Activated CD4-positive, CD25-positive, alpha-beta regulatory T cell (primary cell): ENCODE data around the gene PRSS12.

Experiments
- DNase-seq, 4 experiments: peaks; one replicate each; lab custom pipeline; 2025; lab: John Stamatoyannopoulos, UW

PRSS12 gene

GRCh38 chr4:118357601-118358000 lies 4.8 kb upstream of the PRSS12 start:
- DNase-seq, result no peak

- no peak for DNase-seq
Measured at GRCh38 chr4:118356731-118357130, 3.9 kb upstream of the PRSS12 start.

DNA sequence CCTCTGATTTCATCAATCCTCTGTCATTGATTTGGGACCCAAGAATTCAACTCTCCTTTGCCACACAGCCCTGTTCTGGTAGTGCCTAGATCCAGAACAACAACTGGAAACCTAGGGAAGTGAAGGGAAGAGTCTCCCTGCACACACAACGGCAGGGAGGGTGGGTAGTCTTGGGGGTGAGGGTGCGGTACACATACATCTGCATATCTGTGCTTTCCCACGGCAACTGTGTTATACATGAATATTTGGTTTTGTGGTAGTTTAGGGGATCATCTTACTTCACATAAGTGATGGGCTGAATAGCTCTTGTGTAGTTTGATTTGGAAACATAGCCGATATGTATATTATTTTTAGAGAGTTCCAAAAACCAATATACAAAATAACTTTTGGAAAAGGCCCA lies 3.3 kb upstream of the PRSS12 start:
- no peak for DNase-seq

DNA sequence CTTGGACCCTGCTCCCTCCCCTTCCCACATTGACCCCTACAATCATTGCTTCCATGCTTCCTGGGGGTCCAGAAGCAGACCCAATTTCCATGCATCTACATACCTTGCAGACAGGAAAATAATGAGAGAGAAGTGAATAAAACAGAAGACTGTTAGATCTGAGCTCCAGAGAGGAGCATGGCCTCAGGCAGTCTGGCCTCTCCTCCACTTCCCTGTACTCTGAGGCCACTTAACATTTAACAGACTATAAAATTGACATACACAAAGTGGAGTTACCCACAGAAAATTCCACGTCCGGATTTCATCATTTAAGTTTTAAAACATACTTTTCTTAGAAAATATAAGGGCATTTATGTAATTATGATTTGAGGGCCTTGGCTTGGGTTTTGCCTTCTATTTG lies 2.1 kb upstream of the PRSS12 start:
- DNase-seq, result no peak

DNA sequence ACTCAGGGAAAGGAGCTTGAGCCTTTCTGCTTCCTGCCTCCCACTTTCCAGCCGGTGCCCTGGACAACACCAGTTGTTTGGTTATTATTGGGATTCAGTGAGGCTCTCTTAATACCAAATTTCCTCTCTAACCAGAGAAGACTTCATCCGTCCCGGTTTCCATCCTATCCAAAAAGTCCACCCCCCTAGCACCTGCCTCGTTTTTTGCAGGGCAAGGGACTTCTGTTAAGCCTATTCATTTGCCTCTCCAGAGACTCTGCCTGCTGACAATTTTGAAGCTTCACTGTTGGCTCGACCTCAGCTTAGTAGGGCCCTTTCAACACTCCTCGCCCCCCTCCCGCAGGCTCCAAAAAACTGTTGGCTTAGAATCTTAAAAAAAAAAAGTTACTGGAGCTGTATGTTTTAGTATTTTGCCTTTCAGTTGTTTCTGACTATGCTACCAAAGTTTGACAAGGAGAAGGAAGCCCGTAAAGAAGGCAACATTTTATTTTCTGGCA lies 779 bp upstream of the PRSS12 start:
- DNase-seq, result no peak

GRCh38 chr4:118351851-118352827 lies 664 bp downstream of the PRSS12 start:
- no peak for DNase-seq

DNA sequence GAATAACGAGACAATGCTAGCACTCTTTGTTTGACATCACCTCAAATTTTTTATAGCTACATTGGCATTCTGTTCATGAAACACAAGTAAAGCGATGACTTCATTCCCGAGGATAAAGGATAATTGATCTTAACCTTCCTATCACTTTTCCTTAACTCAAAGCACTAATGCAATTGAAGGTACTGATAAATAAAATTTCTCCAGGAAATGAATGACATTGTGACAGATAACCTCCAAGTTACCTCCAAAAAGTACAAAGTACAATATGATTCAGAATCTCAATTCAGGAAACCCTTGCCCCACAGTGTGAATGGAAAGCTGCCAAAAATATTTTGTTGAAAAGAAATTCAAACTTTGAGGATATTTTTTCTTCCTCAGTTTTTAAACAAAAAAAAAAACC lies 1.8 kb downstream of the PRSS12 start:
- DNase-seq, result no peak

DNA sequence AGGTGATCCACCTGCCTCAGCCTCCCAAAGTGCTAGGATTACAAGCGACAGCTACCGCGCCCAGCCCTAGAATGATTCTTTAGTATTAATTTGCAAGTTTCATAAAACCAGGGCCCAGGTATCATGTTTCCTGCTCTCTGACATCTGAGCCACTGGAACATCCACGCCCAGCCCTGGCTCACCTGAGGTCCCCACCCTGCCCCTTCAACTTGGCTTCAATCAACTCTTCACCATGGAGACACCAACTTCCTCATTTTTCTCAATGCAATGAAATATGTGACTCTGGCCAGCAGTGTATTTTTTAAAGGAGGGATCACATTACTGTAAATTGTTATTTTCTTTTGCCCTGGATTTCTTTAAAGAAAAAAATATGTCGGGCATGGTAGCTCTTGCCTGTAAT lies 3.9 kb downstream of the PRSS12 start:
- no peak for DNase-seq

GRCh38 chr4:118346495-118346894 lies 6.3 kb downstream of the PRSS12 start:
- no peak for DNase-seq

DNA sequence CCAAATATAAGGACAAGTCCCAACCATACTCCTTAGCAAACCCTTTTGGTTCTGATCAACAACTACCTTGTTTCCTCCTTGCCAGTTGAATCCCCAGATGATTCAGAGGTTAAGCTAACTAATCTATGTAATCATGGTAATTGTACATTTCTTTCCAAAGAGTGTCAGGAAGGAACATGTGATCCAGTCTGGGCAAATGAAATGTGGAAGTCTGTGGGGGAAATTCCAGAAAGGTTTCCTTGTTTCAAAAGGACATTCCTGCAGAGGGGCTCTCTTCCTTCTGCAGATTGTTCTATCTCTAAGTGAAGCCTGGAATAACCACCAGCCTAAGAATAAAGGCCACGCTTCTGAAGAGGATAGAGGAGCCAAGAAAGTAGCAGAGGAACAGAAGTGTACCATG lies 7.0 kb downstream of the PRSS12 start:
- no peak for DNase-seq

DNA sequence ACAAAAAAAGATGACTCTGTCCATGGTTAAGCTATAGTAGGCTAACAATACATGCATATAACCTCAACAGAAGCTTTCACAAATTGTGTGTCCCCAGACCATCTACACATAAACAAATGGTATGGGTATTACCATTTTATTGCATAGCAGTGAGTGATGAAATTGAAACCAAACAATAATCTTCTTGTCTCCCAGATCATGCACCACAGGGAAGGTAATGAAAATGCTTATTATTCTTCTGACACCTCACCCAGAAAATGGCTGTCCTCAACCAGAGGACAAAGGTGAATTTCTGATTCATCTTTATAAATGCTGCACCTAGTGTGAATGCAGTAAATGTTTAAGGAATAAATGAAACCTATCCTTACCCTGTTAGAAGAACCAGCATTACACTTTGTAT lies 8.0 kb downstream of the PRSS12 start:
- DNase-seq, result no peak

DNA sequence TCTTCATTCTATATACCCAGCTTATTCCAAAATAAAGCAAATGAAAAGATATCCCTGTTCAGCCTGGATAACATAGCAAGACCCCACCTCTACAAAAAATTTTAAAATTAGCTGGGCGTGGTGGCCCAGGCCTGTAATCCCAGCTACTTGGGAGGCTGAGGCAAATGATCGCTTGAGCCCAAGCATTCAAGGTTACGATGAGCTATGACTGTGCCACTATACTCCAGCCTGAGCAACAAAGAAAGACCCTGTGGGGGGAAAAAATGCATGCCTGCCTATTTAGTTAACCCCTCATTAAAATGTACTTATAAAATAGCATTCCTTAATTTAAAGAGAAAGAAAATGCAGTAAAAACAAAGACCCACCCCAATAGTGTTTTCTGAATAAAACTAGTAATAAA lies 9.3 kb downstream of the PRSS12 start:
- no peak for DNase-seq

DNA sequence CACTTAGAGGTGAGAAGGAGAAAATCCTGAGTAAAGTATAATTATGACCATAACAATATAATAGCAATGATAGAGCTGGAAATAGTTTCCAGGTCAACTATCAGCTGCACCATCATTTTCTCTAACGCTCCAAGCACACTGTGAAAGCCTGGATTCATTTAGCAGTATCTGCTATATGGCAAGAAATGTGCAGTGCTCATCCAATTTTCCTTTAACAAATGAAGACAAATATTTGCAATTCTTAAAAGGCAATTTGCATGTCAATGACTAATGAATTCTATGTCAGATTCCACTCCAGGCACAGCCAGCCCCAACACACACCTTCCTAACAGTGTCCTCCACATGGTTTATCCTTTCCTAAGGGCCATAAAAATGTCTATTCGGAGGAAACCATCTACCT lies 12.7 kb downstream of the PRSS12 start:
- DNase-seq, result no peak

DNA sequence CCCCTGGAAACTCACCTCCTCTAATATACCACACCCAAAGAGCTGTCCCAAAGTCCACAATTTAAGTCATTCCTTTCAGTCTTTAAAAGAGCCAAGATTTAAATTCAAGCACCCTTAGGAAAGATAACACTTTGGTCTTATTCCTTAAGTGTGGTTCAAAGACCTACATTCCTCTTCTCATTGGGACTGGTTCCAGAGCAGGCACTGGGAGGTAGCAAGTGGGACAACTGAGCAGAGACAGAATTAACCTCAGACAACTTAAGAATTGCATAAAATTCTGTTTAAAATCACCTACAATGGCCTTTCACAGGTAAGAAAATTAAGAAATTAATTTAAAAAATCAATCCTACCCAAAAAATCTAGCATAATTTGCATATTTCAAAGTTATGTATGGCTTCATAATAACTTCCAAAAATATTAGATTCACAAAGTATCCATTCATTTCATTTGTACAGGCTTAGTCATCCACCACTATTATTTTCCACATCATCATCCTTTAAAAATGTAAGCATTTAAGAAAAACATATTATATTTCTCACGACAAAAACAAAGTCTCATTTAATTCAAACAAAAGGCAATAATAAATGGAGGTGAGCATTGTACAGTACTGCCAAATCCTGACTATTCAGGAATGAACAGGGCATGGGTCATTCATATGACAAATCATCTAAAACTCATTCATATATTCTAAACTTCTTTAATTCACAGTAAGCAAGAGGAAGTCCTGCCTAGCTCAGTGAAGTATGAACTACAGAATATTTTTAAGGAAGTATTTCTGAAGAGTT lies 13.6 kb downstream of the PRSS12 start:
- DNase-seq, result no peak

- no peak for DNase-seq
Measured at GRCh38 chr4:118338518-118338917, 14.3 kb downstream of the PRSS12 start.

DNA sequence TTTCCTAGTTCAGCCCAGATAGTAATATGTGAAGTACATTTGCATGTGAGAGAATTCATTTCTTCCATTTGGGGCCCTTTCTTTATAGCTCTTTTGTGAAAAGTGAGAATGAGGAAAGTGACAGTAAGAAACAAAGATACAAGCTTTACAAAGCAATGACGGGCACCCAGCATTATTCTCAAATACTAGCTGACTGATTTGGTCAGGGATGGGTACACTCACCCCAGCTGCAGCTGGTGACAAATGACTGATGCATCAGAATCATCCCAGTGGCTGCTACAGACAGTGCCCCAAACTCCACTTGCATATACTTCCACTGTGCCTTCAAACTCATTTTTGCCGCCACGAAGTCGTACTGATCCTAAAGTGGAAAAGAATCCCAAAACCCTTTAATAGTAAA lies 14.8 kb downstream of the PRSS12 start:
- DNase-seq, result no peak

- no peak for DNase-seq
Measured at GRCh38 chr4:118335774-118336173, 17.0 kb downstream of the PRSS12 start.

DNA sequence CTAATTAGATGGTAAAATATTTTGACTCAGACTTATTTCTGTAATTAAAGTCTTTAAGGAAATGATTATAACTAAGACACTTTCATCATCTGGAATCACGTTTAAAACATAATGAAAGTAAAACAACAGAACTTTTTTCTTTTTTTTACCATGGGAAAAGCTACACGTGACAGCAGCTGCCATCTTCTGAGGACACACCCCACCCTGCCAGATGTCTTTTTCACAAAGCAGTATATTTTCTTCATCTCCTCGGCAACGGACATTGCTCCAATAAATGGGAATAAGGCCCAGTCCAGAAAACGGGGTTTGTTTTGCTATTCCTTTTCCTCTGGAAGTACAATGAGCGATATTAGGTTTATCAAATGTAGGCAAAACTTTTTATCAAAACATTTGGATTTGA lies 17.5 kb downstream of the PRSS12 start:
- no peak for DNase-seq

GRCh38 chr4:118331352-118331751 lies 21.5 kb downstream of the PRSS12 start:
- DNase-seq, result no peak

- no peak for DNase-seq
Measured at GRCh38 chr4:118329849-118330248, 23.0 kb downstream of the PRSS12 start.

DNA sequence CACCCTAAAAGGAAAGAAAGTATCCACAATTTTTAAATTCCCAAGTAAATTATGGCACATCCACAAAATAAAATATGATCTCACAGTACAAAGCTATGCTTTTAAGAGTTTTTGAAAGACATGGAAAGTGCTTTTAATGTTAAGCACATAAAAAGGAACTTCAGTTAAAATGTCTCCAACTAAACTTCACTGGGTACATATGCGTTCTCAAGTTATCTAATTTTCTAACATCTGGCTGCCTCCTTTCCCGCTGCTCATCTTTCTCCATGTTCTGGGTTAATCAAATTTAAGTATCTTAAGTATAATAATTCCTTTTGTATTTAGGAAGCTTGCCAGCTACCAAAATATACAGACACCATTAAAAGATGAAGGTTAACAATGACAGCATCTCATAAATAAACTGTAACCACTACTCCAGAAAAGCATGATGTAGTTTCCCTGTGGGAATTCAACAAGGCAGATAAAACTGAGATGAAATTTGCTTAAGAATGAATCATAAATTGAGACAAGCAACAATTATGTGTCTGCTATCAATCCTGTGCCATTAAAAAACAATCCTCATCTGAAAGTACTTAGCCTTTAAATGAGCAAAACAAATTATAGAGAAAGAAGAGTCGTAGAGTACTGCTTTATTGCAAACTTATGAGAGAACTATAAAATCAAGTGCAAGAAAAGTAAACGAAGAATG lies 25.1 kb downstream of the PRSS12 start:
- DNase-seq, result no peak

DNA sequence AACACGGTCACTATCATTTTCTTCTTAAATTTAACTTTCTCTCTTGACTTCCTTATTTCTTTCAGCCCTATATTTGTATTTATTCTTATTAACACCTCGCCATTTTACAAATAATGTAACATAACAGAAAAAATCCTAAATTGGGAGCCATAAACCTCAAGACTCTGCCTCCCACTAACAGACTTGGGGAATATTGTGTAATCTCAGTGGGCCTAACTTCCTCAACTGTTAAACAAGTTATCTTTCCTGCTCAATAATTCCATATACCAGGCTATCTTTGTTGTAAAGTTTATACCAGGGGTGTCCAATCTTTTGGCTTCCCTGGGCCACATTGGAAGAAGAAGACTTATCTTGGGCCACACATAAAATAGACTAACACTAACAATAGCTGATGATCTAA lies 26.2 kb downstream of the PRSS12 start:
- no peak for DNase-seq
